Inflammatory macrophage treated with lipopolysaccharide for 4 hours (primary cell): ENCODE results near the gene ACOX3.

Source experiments
- DNase-seq: peaks from one replicate; pipeline ENCODE4 v3.0.0-alpha.2; 2020

Gene ACOX3

GRCh38 chr4:8316911-8317351 lies 123.6 kb downstream of the ACOX3 start:
- no peak for DNase-seq
